ENCODE results near the gene NPAS3. TPM values are rescaled to one million over a fixed set of nuclear protein-coding genes. Genes with fewer than 3 reads are reported as not detected.

NPAS3 gene
- total and polyA plus RNA-seq, 5 donors from 2014 or later = not detected

DNA sequence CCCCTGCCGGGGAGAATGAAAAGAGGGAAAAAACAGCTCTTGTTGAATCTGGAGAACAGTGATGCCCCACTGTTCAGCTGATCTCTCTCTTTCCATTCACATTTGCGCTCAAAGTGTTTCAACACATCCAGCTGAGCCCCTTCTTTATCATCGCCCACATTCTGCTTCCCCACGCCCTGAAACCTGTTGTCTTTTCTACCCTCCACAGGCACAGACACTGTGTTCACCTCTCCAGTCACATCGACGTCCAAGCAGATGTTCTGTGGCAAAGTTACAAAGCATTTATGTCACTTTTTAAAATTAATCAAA lies 673.5 kb downstream of the NPAS3 start:
- no peaks in the 10 kb centered on the region for H3K36me3 ChIP-seq (ENCODE audit: control insufficient read depth, insufficient read depth, low read length)
- DNase-seq (no peak), ATAC-seq (ENCODE audit: low read depth in 2 of 2) (no peak)
- no peaks in the 10 kb centered on the region for H3K4me1 ChIP-seq (ENCODE audit: control insufficient read depth, insufficient read depth, low read length, poor library complexity, severe bottlenecking)
- no peak overlapping the region for H3K4me3 ChIP-seq (ENCODE audit: low read depth, low read length)
- Mint-ChIP-seq H3K4me3 (no peak overlapping the region), H3K27me3 (peaks cover 7% of the 10 kb centered on the region), H3K27ac (no peak overlapping the region), H3K9me3 (peaks cover 0 to 3% (median 0%) of the 10 kb centered on the region in 7 donors), H3K36me3 (no peaks in the 10 kb centered on the region), H3K4me1 (no peaks in the 10 kb centered on the region)
- no peaks in the 10 kb centered on the region for H3K27me3 ChIP-seq (ENCODE audit: control insufficient read depth, insufficient read depth, low read length)
- H3K27ac ChIP-seq (ENCODE audit: insufficient read depth, low read length, poor library complexity, severe bottlenecking) = no peak overlapping the region
- H3K9me3 ChIP-seq (ENCODE audit: control insufficient read depth in 2 of 2, low read length in 2 of 2) = no peaks in the 10 kb centered on the region

DNA sequence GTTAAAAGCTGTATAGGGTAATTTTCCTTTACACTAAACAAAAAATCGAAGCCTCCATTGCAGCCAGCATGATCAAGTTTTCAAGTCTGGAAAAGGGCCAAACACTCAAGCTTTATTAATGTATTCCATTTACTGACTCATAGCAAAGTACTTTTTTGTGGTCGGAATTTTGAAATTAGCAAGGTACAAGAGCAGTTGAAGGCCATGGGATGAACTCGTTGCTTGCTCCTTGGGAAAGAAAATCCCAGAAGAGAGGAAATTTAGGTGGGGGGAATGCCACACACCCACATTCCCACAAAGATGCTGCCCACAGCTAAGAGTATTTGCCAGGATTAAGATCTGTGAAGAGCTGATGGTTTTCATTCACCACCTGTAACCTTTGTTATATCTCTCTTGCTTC lies 678.5 kb downstream of the NPAS3 start:
- Histone ChIP-seq H3K9me3 (ENCODE audit: control insufficient read depth in 2 of 2, low read length in 2 of 2) (no peaks in the 10 kb centered on the region), H3K4me1 (ENCODE audit: control insufficient read depth, insufficient read depth, low read length, poor library complexity, severe bottlenecking) (no peaks in the 10 kb centered on the region), H3K27me3 (ENCODE audit: control insufficient read depth, insufficient read depth, low read length) (no peaks in the 10 kb centered on the region), H3K27ac (ENCODE audit: insufficient read depth, low read length, poor library complexity, severe bottlenecking) (no peak overlapping the region), H3K36me3 (ENCODE audit: control insufficient read depth, insufficient read depth, low read length) (no peaks in the 10 kb centered on the region), H3K4me3 (ENCODE audit: low read depth, low read length) (no peak overlapping the region)
- Mint-ChIP-seq H3K36me3 (no peaks in the 10 kb centered on the region), H3K27me3 (peaks cover 7% of the 10 kb centered on the region), H3K4me3 (no peak overlapping the region), H3K4me1 (no peaks in the 10 kb centered on the region), H3K27ac (no peak overlapping the region), H3K9me3 (peaks cover 0 to 3% (median 0%) of the 10 kb centered on the region in 7 donors)
- DNase-seq = no peak
- no peak for ATAC-seq (ENCODE audit: low read depth in 2 of 2)

DNA sequence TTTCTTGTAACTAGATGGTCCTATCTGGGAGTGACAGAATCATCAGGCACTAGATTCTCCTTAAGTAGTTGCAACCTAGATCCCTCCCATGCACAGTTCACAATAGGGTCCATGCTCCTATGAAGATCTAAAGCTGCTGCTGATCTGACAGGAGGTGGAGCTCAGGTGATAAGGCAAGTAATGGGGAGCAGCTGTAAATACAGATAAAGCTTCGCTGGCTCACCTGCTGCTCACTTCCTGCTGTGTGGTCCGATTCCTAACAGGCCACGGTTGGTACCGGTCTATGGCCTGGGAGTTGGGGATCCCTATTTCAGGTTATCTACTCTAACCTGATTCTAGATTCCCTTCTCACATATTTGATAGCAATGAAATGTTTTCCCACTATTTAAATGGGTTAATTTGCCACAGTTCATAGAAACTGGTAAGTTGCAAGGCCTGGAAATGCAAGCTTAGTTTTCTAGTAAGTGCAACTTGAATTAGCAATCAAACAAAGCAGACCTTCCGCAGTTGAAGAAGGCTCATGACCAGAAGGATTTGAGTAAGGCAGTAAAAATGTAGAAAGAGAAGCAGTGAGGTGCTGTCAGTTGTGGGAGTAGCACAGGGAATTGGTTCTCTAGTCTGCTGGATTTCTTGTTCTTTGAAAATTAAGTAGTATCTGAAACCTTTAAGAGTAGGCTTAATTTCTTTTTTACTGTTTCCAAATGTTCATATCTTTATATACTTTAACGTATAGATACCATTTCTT lies 679.9 kb downstream of the NPAS3 start:
- no peaks in the 10 kb centered on the region for H3K4me1 ChIP-seq (ENCODE audit: control insufficient read depth, insufficient read depth, low read length, poor library complexity, severe bottlenecking)
- Mint-ChIP-seq H3K4me1 (no peaks in the 10 kb centered on the region), H3K27me3 (peaks cover 7% of the 10 kb centered on the region), H3K36me3 (no peaks in the 10 kb centered on the region), H3K9me3 (peaks cover 0 to 3% (median under 1%) of the 10 kb centered on the region in 7 donors), H3K4me3 (no peak overlapping the region), H3K27ac (no peak overlapping the region)
- no peak for ATAC-seq (ENCODE audit: low read depth in 2 of 2)
- no peaks in the 10 kb centered on the region for H3K36me3 ChIP-seq (ENCODE audit: control insufficient read depth, insufficient read depth, low read length)
- H3K9me3 ChIP-seq (ENCODE audit: control insufficient read depth in 2 of 2, low read length in 2 of 2) = no peaks in the 10 kb centered on the region
- no peaks in the 10 kb centered on the region for H3K27me3 ChIP-seq (ENCODE audit: control insufficient read depth, insufficient read depth, low read length)
- no peak for DNase-seq
- H3K27ac ChIP-seq (ENCODE audit: insufficient read depth, low read length, poor library complexity, severe bottlenecking) = no peak overlapping the region
- no peak overlapping the region for H3K4me3 ChIP-seq (ENCODE audit: low read depth, low read length)

DNA sequence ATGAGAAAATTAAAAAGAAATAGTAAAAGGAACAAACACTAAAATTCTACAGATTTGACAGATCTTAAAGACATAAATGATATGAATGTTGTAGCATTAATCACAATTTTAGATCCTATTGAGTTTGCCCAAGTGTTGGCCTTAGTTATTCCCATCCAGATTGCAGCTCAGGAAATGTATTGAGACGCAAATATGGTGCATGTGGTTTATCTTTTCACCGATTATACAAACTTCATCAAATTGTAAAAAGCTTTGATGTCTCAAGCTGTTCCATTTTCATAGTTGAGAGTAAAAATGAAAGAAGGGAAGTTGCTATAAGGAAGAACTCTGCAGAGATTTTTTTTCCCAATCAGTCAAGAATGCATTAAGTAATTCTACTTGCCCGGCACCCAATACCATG lies 683.8 kb downstream of the NPAS3 start:
- no peak overlapping the region for H3K4me3 Mint-ChIP-seq
- no peaks in the 10 kb centered on the region for H3K4me1 Mint-ChIP-seq
- H3K27ac ChIP-seq (ENCODE audit: insufficient read depth, low read length, poor library complexity, severe bottlenecking) = no peak overlapping the region
- H3K9me3 Mint-ChIP-seq = peaks cover 0 to 8% (median 0%) of the 10 kb centered on the region in 7 donors
- no peaks in the 10 kb centered on the region for H3K4me1 ChIP-seq (ENCODE audit: control insufficient read depth, insufficient read depth, low read length, poor library complexity, severe bottlenecking)
- H3K4me3 ChIP-seq (ENCODE audit: low read depth, low read length) = no peak overlapping the region
- no peak for DNase-seq
- H3K36me3 ChIP-seq (ENCODE audit: control insufficient read depth, insufficient read depth, low read length) = no peaks in the 10 kb centered on the region
- no peak overlapping the region for H3K27ac Mint-ChIP-seq
- H3K27me3 ChIP-seq (ENCODE audit: control insufficient read depth, insufficient read depth, low read length) = no peaks in the 10 kb centered on the region
- no peak for ATAC-seq (ENCODE audit: low read depth in 2 of 2)
- H3K27me3 Mint-ChIP-seq = peaks cover 4% of the 10 kb centered on the region
- H3K36me3 Mint-ChIP-seq = no peaks in the 10 kb centered on the region
- H3K9me3 ChIP-seq (ENCODE audit: control insufficient read depth in 2 of 2, low read length in 2 of 2) = no peaks in the 10 kb centered on the region

DNA sequence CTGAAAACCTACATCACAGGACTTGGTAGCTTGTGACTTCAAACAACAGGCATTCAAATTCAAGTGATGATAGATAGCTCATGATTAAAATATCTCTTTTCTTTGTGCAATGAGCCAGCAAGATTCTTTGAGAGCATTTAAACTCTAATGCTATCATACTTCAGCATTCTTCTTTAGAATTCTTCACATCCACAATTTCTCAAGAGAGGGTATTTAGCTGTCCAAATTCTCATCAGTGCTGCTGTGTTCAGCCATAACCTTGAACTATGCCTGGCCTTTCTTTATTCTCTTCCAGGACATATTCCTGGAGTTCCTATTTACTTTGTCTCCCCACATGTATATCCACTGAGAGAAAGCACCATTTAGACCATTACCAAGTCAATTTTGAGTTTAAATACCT lies 691.1 kb downstream of the NPAS3 start:
- Mint-ChIP-seq H3K4me3 (no peak overlapping the region), H3K36me3 (no peaks in the 10 kb centered on the region), H3K4me1 (no peaks in the 10 kb centered on the region), H3K27me3 (peaks cover 4% of the 10 kb centered on the region), H3K27ac (no peak overlapping the region), H3K9me3 (peaks cover 0 to 8% (median 0%) of the 10 kb centered on the region in 7 donors)
- ATAC-seq (ENCODE audit: low read depth in 2 of 2) (no peak), DNase-seq (no peak)
- Histone ChIP-seq H3K27ac (ENCODE audit: insufficient read depth, low read length, poor library complexity, severe bottlenecking) (no peak overlapping the region), H3K36me3 (ENCODE audit: control insufficient read depth, insufficient read depth, low read length) (no peaks in the 10 kb centered on the region), H3K9me3 (ENCODE audit: control insufficient read depth in 2 of 2, low read length in 2 of 2) (no peaks in the 10 kb centered on the region), H3K4me1 (ENCODE audit: control insufficient read depth, insufficient read depth, low read length, poor library complexity, severe bottlenecking) (no peaks in the 10 kb centered on the region), H3K4me3 (ENCODE audit: low read depth, low read length) (no peak overlapping the region), H3K27me3 (ENCODE audit: control insufficient read depth, insufficient read depth, low read length) (no peaks in the 10 kb centered on the region)

DNA sequence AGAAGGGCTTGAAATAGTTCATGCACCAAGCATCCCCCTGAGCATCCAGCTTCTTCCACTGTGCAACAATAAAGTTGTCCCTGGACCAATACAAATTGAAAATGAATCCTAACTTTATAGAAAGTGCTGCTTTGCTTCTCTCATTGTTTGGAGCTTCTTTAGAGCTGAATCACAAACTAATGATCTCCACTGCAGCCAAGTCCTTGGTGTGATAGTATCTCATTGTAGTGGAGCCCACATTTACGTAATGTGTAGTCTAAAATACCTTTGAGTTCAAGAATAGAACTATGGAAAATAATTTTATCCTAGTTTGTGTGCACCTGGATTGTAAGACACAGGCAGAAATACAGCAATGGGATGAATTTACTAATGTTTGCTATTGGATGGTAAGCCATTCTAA lies 692.3 kb downstream of the NPAS3 start:
- H3K4me3 Mint-ChIP-seq = no peak overlapping the region
- no peaks in the 10 kb centered on the region for H3K9me3 ChIP-seq (ENCODE audit: control insufficient read depth in 2 of 2, low read length in 2 of 2)
- H3K4me1 Mint-ChIP-seq = no peaks in the 10 kb centered on the region
- H3K27me3 ChIP-seq (ENCODE audit: control insufficient read depth, insufficient read depth, low read length) = no peaks in the 10 kb centered on the region
- H3K27ac ChIP-seq (ENCODE audit: insufficient read depth, low read length, poor library complexity, severe bottlenecking) = no peak overlapping the region
- H3K4me3 ChIP-seq (ENCODE audit: low read depth, low read length) = no peak overlapping the region
- peaks cover 0 to 8% (median 0%) of the 10 kb centered on the region in 7 donors for H3K9me3 Mint-ChIP-seq
- no peak for ATAC-seq (ENCODE audit: low read depth in 2 of 2)
- H3K36me3 Mint-ChIP-seq = no peaks in the 10 kb centered on the region
- DNase-seq = no peak
- H3K27me3 Mint-ChIP-seq = peaks cover 4% of the 10 kb centered on the region
- no peaks in the 10 kb centered on the region for H3K4me1 ChIP-seq (ENCODE audit: control insufficient read depth, insufficient read depth, low read length, poor library complexity, severe bottlenecking)
- no peaks in the 10 kb centered on the region for H3K36me3 ChIP-seq (ENCODE audit: control insufficient read depth, insufficient read depth, low read length)
- no peak overlapping the region for H3K27ac Mint-ChIP-seq

DNA sequence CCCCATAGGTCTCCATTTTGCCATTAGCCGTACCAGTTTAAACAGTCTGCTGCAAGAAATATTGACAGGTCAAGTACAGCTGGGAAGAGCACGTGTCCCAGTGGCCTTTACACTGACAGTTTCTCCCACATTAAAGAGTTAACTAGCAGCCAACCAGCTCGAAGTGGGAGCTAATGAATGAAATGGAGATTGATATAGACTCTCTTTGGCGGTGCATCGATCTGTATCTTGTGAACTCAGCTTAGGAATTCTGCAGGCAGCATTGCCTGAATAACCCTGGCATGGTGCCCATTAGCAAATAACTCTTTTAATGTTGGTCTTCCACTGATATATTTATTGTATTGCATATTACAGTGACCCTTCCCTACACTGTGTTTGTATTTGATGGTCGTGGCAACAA lies 692.8 kb downstream of the NPAS3 start:
- Histone ChIP-seq H3K36me3 (ENCODE audit: control insufficient read depth, insufficient read depth, low read length) (no peaks in the 10 kb centered on the region), H3K27ac (ENCODE audit: insufficient read depth, low read length, poor library complexity, severe bottlenecking) (no peak overlapping the region), H3K27me3 (ENCODE audit: control insufficient read depth, insufficient read depth, low read length) (no peaks in the 10 kb centered on the region), H3K4me1 (ENCODE audit: control insufficient read depth, insufficient read depth, low read length, poor library complexity, severe bottlenecking) (no peaks in the 10 kb centered on the region), H3K4me3 (ENCODE audit: low read depth, low read length) (no peak overlapping the region), H3K9me3 (ENCODE audit: control insufficient read depth in 2 of 2, low read length in 2 of 2) (no peaks in the 10 kb centered on the region)
- DNase-seq (no peak), ATAC-seq (ENCODE audit: low read depth in 2 of 2) (no peak)
- Mint-ChIP-seq H3K27me3 (peaks cover 2% of the 10 kb centered on the region), H3K36me3 (no peaks in the 10 kb centered on the region), H3K4me3 (no peak overlapping the region), H3K9me3 (peaks cover 0 to 8% (median 0%) of the 10 kb centered on the region in 7 donors), H3K27ac (no peak overlapping the region), H3K4me1 (no peaks in the 10 kb centered on the region)

DNA sequence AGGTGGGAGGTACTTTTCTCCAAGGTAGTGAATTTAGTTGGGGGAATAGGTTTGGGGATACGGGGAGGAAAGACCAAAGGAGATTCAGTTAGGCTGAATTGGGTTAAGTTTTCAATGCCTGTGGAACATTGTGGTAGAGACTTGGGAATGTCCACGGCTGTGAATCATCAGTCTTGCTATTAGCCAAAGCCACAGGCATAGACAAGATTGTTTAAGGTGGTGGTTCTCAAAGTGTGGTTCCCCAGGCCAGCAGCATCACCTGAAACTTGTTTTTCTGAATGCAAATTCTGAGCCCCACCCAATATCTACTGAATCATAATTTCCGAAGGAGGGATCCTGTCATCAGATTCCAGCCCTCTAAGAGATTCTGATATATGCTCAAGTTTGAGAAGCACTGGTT lies 696.0 kb downstream of the NPAS3 start:
- DNase-seq (no peak), ATAC-seq (ENCODE audit: low read depth in 2 of 2) (no peak)
- no peaks in the 10 kb centered on the region for H3K4me1 ChIP-seq (ENCODE audit: control insufficient read depth, insufficient read depth, low read length, poor library complexity, severe bottlenecking)
- peaks cover 4% of the 10 kb centered on the region for H3K27me3 Mint-ChIP-seq
- H3K4me3 ChIP-seq (ENCODE audit: low read depth, low read length) = no peak overlapping the region
- peaks cover 0 to 7% (median 3%) of the 10 kb centered on the region in 7 donors for H3K9me3 Mint-ChIP-seq
- H3K27ac ChIP-seq (ENCODE audit: insufficient read depth, low read length, poor library complexity, severe bottlenecking) = no peak overlapping the region
- H3K27me3 ChIP-seq (ENCODE audit: control insufficient read depth, insufficient read depth, low read length) = no peaks in the 10 kb centered on the region
- no peaks in the 10 kb centered on the region for H3K9me3 ChIP-seq (ENCODE audit: control insufficient read depth in 2 of 2, low read length in 2 of 2)
- H3K27ac Mint-ChIP-seq = no peak overlapping the region
- H3K4me1 Mint-ChIP-seq = no peaks in the 10 kb centered on the region
- no peaks in the 10 kb centered on the region for H3K36me3 ChIP-seq (ENCODE audit: control insufficient read depth, insufficient read depth, low read length)
- no peaks in the 10 kb centered on the region for H3K36me3 Mint-ChIP-seq
- H3K4me3 Mint-ChIP-seq = no peak overlapping the region

All from CD4-positive, CD25-positive, alpha-beta regulatory T cell (primary cell).